ENCODE data around the gene INO80D.
"Not testable (repeated sequence)": the region's sequence is repeated elsewhere in the genome, so short reads cannot be mapped to it uniquely, and the experiment has no call there.

Gene INO80D

GRCh38 chr2:206112846-206113547 lies 27.0 kb upstream of the INO80D start:
- in situ Hi-C loops (cut with HindIII; ENCODE audit: low pct_ligation_motif_present, low sequenced_read_pairs) = no loop called here
- DNase-seq = peak; percentile 2
- TF ChIP-seq CTCF (IDR thresholded peaks at IDR 0.05; ENCODE audit: low read depth, low read length, missing control alignments) = no peak
- Histone ChIP-seq H3K27me3 (replicated peaks) (no peaks in the 10 kb centered on the region), H3K36me3 (replicated peaks) (no peaks in the 10 kb centered on the region), H3K4me3 (ENCODE audit: low read depth, low read length) (no peak overlapping the region), H3K27ac (no peak overlapping the region)

DNA sequence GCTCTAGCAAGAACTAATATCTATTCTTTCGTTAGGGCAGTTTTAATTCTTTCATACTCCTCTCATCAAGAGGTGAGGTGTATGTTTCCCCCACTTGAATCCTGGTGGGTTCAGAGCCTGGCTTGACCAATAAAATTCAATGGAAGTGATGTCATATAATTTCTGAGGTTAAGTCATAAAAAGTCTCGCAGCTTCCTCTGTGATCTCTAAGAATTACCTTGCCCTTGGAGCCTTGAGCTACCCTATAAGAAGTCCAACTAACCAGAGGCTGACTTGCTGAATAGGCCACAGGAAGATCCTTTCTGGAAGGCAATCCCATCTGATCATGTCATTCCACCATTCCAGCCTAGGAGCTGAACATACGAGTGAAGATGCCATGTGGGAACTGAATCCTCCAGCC lies 26.1 kb upstream of the INO80D start:
- H3K36me3 ChIP-seq (replicated peaks) = no peaks in the 10 kb centered on the region
- no peaks in the 10 kb centered on the region for H3K27me3 ChIP-seq (replicated peaks)
- no peak overlapping the region for H3K4me3 ChIP-seq (ENCODE audit: low read depth, low read length)
- no peak for TF ChIP-seq CTCF (IDR thresholded peaks at IDR 0.05; ENCODE audit: low read depth, low read length, missing control alignments)
- no peak overlapping the region for H3K27ac ChIP-seq
- no peak for DNase-seq
- in situ Hi-C loops (cut with HindIII; ENCODE audit: low pct_ligation_motif_present, low sequenced_read_pairs) = no loop called here

DNA sequence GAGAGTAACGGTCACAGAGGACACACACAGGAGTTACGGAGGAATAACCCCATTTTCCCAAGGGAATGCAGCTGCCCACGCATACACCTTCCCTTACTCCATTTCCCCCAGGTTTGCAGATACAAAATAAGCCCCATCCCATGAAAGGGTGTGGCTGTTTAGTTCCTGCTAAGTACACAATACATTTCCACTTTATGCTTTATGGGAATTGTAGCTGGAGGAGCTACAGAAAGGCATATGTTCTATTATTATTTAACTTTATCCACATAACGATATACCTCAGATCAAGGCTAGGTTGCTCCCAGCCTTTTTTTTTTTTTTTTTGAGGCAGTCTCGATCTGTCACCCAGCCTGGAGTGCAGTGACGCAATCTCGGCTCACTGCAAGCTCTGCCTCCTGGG lies 22.7 kb upstream of the INO80D start:
- no peak for DNase-seq
- Histone ChIP-seq H3K4me3 (ENCODE audit: low read depth, low read length) (no peak overlapping the region), H3K27me3 (replicated peaks) (no peaks in the 10 kb centered on the region), H3K27ac (no peak overlapping the region), H3K36me3 (replicated peaks) (no peaks in the 10 kb centered on the region)
- no peak for TF ChIP-seq CTCF (IDR thresholded peaks at IDR 0.05; ENCODE audit: low read depth, low read length, missing control alignments)
- in situ Hi-C loops (cut with HindIII; ENCODE audit: low pct_ligation_motif_present, low sequenced_read_pairs) = no loop called here

GRCh38 chr2:206105541-206105940 lies 19.6 kb upstream of the INO80D start:
- no peak for TF ChIP-seq CTCF (IDR thresholded peaks at IDR 0.05; ENCODE audit: low read depth, low read length, missing control alignments)
- Histone ChIP-seq H3K27me3 (replicated peaks) (no peaks in the 10 kb centered on the region), H3K4me3 (ENCODE audit: low read depth, low read length) (no peak overlapping the region), H3K36me3 (replicated peaks) (no peaks in the 10 kb centered on the region), H3K27ac (peak overlapping the region; percentile 67)
- in situ Hi-C loops (cut with HindIII; ENCODE audit: low pct_ligation_motif_present, low sequenced_read_pairs) = no loop called here
- DNase-seq = no peak

GRCh38 chr2:206105038-206105437 lies 19.1 kb upstream of the INO80D start:
- no peak for DNase-seq
- Histone ChIP-seq H3K36me3 (replicated peaks) (no peaks in the 10 kb centered on the region), H3K4me3 (ENCODE audit: low read depth, low read length) (no peak overlapping the region), H3K27ac (no peak overlapping the region), H3K27me3 (replicated peaks) (no peaks in the 10 kb centered on the region)
- in situ Hi-C loops (cut with HindIII; ENCODE audit: low pct_ligation_motif_present, low sequenced_read_pairs) = no loop called here
- no peak for TF ChIP-seq CTCF (IDR thresholded peaks at IDR 0.05; ENCODE audit: low read depth, low read length, missing control alignments)

GRCh38 chr2:206098872-206099271 lies 12.9 kb upstream of the INO80D start:
- H3K27ac ChIP-seq; DNase-seq; H3K36me3 ChIP-seq (replicated peaks); H3K4me3 ChIP-seq (ENCODE audit: low read depth, low read length); H3K27me3 ChIP-seq (replicated peaks); in situ Hi-C loops (cut with HindIII; ENCODE audit: low pct_ligation_motif_present, low sequenced_read_pairs): not testable (repeated sequence)

Measured in brain microvascular endothelial cell (primary cell).